DMS114 treated with DMSO at 0.1 percent for 48 hours (cell line): ENCODE results near the gene SSH3.

Source experiments
- DNase-seq: peaks from one replicate; lab custom pipeline; 2025; ENCODE audit not compliant: unreplicated experiment; lab: John Stamatoyannopoulos, UW

SSH3 gene

GRCh38 chr11:67278939-67279588, 24.3 kb upstream of the SSH3 start:
- DNase-seq, result no peak

DNA sequence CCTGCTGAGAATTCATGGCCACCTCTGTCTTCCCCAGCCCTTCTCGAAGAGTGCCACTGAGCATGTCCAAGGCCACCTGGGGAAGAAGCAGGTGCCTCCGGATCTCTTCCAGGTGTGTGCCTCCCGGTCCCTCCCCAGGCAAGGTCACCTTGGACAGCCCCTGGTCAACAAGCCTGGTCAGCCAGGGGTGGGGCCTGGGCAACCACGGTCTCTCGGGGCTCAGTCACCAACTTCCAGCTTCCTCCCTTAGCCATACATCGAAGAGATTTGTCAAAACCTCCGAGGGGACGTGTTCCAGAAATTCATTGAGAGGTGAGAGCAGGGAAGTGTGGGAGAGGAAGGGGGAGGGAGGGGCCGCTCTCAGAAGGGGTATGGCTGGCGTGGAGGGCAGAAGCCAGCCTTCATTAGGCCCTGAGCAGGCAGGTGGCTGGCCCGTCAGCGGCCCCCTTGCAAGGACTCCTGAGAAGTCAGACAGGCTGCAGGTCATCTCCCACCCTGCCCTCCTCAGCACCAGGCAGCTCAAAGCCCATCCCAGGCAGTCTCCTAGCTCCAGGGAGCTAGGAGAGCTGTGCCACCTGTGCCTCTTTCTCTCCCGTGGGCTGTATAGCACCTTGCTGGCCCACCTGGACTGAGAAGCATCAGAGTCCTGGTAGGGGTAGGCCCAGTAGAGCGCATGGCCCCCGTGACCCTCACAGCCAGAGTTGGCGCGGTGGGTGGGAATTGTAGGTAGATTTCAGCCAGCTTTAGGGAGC, 23.6 kb upstream of the SSH3 start:
- DNase-seq, result no peak

DNA sequence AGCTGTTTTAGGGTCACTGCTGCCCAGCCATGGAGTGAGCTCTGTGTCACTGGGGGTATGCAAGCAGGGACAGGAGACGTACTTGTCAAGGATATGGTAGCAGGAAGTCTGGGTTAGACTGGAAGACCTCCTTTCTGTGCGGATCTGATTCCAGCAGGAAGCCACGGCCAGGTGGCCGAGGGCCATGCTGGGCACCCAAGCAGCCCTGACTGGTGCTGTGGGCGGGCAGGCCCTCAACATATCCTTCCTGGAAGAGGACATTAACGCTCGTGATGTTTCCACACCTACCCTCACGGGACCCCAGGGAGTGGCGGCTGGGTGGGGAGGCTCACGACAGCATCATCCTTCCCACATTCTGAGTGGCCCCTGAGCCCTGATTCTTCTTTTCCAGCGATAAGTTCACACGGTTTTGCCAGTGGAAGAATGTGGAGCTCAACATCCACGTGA, 23.0 kb upstream of the SSH3 start:
- no peak for DNase-seq

- DNase-seq, result no peak
These were observed 22.4 kb upstream of the SSH3 start for GRCh38 chr11:67280788-67281551.

GRCh38 chr11:67281552-67282150, 21.7 kb upstream of the SSH3 start:
- no peak for DNase-seq

- no peak for DNase-seq
These were observed 21.0 kb upstream of the SSH3 start for GRCh38 chr11:67282155-67282875.

DNA sequence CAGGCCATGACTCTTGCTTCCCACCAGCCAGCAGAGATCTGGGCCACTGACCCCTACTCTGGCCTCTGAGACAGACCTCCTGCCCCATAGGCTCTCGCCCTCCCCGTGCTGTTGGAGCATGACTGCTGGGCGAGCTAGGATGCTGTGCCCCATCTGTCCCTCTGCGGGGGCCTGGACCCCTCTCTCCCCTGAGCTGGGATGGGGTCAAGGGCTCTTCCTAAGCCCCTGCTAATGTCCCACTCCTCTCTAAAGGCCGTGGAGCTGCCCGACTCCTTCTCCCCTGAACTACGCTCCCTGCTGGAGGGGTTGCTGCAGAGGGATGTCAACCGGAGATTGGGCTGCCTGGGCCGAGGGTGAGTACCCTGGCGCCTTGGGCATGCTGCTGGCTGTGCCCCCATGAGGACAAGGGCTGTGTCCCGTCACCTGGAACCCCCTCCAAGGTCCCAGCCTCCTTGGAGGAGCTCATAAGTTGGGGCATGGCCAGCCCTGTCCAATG, 20.4 kb upstream of the SSH3 start:
- DNase-seq, result no peak

DNA sequence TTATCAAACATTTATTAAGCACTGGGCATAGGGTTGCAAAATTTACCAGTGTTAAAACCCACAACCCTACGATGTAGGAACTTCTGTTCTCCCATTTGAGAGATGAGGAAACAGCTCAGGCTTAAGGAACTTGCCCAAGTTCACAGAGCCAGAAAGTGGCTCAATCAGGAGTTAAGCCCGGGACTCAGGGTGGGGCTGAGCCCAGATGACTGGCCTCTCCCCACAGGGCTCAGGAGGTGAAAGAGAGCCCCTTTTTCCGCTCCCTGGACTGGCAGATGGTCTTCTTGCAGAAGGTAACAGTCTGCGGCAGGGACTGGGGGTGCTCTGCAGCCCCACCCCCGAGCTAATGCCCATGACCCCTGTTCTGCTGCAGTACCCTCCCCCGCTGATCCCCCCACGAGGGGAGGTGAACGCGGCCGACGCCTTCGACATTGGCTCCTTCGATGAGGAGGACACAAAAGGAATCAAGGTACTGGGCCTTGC, 19.8 kb upstream of the SSH3 start:
- no peak for DNase-seq

- DNase-seq, result no peak
These were observed 18.4 kb upstream of the SSH3 start for GRCh38 chr11:67284811-67285540.

DNA sequence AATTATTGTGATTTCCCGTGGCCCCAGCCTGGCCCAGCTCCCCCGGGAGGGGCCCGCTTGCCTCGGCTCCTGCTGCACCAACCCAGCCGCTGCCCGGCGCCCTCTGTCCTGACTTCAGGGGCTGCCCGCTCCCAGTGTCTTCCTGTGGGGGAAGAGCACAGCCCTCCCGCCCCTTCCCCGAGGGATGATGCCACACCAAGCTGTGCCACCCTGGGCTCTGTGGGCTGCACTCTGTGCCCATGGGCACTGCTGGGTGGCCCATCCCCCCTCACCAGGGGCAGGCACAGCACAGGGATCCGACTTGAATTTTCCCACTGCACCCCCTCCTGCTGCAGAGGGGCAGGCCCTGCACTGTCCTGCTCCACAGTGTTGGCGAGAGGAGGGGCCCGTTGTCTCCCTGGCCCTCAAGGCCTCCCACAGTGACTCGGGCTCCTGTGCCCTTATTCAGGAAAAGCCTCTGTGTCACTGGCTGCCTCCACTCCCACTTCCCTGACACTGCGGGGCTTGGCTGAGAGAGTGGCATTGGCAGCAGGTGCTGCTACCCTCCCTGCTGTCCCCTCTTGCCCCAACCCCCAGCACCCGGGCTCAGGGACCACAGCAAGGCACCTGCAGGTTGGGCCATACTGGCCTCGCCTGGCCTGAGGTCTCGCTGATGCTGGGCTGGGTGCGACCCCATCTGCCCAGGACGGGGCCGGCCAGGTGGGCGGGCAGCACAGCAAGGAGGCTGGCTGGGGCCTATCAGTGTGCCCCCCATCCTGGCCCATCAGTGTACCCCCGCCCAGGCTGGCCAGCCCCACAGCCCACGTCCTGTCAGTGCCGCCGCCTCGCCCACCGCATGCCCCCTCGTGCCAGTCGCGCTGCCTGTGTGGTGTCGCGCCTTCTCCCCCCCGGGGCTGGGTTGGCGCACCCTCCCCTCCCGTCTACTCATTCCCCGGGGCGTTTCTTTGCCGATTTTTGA, 17.5 kb upstream of the SSH3 start:
- DNase-seq, result no peak

DNA sequence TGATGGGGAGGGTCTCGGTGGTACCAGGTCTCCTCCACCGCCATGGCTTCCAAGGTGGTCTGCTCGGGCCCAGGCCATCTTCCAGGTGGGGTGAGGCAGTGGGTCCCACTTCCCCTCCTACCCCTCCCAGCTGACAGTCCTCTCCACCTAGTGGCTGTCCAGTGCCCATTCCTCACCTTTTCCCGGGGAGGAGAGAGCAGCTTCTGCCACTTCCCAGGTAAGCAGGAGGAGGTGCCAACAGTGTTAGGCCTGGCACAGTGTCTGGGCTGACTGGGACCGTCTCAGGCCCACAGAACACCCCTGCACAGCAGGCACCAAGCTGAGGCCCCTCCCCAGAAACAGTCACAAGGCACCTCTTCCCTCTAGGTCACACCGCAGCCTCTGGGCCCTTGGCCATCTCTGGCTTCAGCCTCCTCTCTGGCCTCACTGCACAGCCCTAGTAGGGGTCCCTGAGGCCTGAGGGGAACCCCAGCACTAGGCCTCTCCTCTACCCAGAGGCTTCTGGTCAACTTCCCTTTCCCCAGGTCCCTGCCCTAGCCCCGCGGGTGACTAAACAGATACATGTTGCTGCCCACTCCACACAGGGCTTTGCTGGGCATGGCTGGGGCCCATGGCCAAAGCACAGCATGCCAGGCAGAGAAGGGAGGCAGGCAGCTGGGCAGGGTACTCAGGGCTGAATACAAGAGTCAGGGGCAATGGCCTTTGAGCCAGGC, 16.6 kb upstream of the SSH3 start:
- DNase-seq, result no peak

GRCh38 chr11:67287355-67288197, 15.8 kb upstream of the SSH3 start:
- no peak for DNase-seq

DNA sequence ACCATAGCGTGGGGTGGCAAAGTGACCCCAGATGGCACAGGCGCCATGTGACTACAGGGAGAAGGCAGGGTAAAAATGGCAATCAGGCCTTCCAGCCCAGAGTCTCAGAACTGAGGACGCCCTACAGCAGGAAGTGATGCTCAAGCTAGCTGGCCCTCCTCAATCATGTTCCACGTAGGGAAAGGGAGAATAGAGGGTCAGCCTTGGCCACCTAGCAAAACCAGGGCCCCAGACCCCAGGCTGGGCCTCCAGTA, 15.2 kb upstream of the SSH3 start:
- DNase-seq, result no peak

- DNase-seq, result peak; percentile 78
These were observed 14.7 kb upstream of the SSH3 start for GRCh38 chr11:67288452-67289225.

GRCh38 chr11:67289226-67289650, 14.1 kb upstream of the SSH3 start, which contains the start of gene ANKRD13D:
Gene ANKRD13D (plus strand): TSS chr11:67289303. CDS start chr11:67289461, 158 bp downstream.
- no peak for DNase-seq

DNA sequence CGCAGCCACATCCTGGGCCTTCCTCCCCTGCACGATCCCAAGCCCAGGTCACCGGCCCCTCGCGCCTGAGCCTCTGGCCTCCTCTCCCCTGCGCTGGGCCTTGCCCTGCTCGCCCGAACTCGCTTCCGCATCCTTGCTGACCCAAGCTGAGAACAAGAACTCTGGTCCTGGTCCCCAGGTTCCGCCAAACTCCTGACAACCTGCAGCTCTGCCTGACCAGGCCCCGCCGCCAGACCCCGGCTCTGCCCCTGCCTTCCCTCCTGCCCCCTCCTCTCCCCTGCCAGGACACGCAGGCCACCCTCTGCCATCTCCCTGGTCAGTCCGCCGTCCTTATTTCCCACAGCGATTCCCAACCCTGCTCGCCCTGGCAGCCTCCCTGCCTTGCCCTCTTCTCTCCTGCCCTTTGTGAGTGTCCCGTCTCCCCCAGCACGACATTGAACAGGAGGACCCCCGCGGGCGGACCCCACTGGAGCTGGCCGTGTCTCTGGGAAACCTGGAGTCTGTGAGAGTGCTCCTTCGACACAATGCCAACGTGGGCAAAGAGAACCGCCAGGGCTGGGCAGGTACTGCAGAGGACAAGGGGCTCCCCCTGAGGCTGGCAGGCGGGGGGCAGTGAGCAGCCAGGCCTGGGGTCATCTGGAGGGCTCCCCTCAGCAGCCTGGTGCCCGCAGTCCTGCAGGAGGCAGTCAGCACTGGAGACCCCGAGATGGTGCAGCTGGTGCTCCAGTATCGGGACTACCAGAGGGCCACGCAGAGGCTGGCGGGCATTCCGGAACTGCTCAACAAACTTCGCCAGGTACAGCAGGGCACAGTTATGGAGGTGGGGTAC, 13.5 kb upstream of the SSH3 start:
- DNase-seq, result no peak
